ENCODE measurements around the gene TIMM44. TPM values are rescaled to one million over a fixed set of nuclear protein-coding genes. Genes with fewer than 3 reads are reported as not detected.

TIMM44 gene
- polyA plus RNA-seq, 3 donors = 9.5 to 33.2 (median 10.4) TPM

GRCh38 chr19:7916955-7917266, 26.6 kb downstream of the TIMM44 start:
- TF ChIP-seq CTCF (IDR thresholded peaks at IDR 0.05) = no peak
- H2AFZ ChIP-seq (ENCODE audit: insufficient read depth, low read depth, low read length, poor library complexity, severe bottlenecking) = peak overlapping the region; percentile 61
- H4K20me1 ChIP-seq (ENCODE audit: insufficient read depth, low read length) = peaks cover 19% of the 10 kb centered on the region
- H3K4me2 ChIP-seq (replicated peaks; ENCODE audit: extremely low read depth, low read length, poor library complexity, severe bottlenecking) = peak overlapping the region; percentile 74
- peaks cover 49% of the 10 kb centered on the region for H3K4me1 Mint-ChIP-seq
- H3K9me3 ChIP-seq (replicated peaks in 1 of 2; ENCODE audit: control insufficient read depth in 1 of 2, insufficient read depth in 1 of 2, low read length in 2 of 2) = peaks cover 0 to 19% of the 10 kb centered on the region in 2 donors
- H3K4me1 ChIP-seq (ENCODE audit: control insufficient read depth in 1 of 2, insufficient read depth in 2 of 2, low read length in 2 of 2) = peaks cover 36 to 59% of the 10 kb centered on the region in 2 donors
- peaks cover 48 to 62% (median 56%) of the 10 kb centered on the region in 3 donors for H3K27me3 Mint-ChIP-seq (ENCODE audit: low read depth in 3 of 3)
- peak overlapping the region; percentile 70 to 89 for H3K4me3 Mint-ChIP-seq
- H3K27ac Mint-ChIP-seq = no peak overlapping the region
- no peak overlapping the region for H3K27ac ChIP-seq (ENCODE audit: low read depth in 1 of 2, low read length in 2 of 2)
- peaks cover 11 to 13% of the 10 kb centered on the region in 2 donors for H3K36me3 ChIP-seq (replicated peaks in 1 of 2; ENCODE audit: control insufficient read depth in 1 of 2, insufficient read depth in 2 of 2, low read length in 2 of 2)
- DNase-seq = no peak
- H3K27me3 ChIP-seq (ENCODE audit: control insufficient read depth in 2 of 2, insufficient read depth in 2 of 2, low read length in 2 of 2) = peaks cover 26 to 47% of the 10 kb centered on the region in 2 donors
- H3K79me2 ChIP-seq (ENCODE audit: insufficient read depth, low read length) = no peaks in the 10 kb centered on the region
- WGBS (ENCODE audit: insufficient coverage) = 9% methylated on average over 11 of the region's 12 CpGs
- H3K4me3 ChIP-seq (replicated peaks in 1 of 3; ENCODE audit: low read depth in 2 of 3, low read length in 3 of 3) = peak overlapping the region in 1 of 3 experiments; percentile 63
- peaks cover 15 to 16% of the 10 kb centered on the region in 2 donors for H3K36me3 Mint-ChIP-seq
- H3K9me3 Mint-ChIP-seq = peaks cover 0 to 28% (median 15%) of the 10 kb centered on the region in 7 donors
- peak overlapping the region; percentile 21 for H3K9ac ChIP-seq (ENCODE audit: insufficient read depth, low read length, poor library complexity, severe bottlenecking)
- intact Hi-C loops (cut with micrococcal nuclease) = no loop called here

GRCh38 chr19:7916103-7916954, 27.1 kb downstream of the TIMM44 start:
- Mint-ChIP-seq H3K27ac (no peak overlapping the region), H3K9me3 (peaks cover 0 to 28% (median 15%) of the 10 kb centered on the region in 7 donors), H3K36me3 (peaks cover 16 to 20% of the 10 kb centered on the region in 2 donors), H3K27me3 (ENCODE audit: low read depth in 3 of 3) (peaks cover 48 to 65% (median 56%) of the 10 kb centered on the region in 3 donors), H3K4me1 (peaks cover 43% of the 10 kb centered on the region), H3K4me3 (peak overlapping the region; percentile 70 to 89)
- Histone ChIP-seq H3K27me3 (ENCODE audit: control insufficient read depth in 2 of 2, insufficient read depth in 2 of 2, low read length in 2 of 2) (peaks cover 26 to 47% of the 10 kb centered on the region in 2 donors), H3K27ac (ENCODE audit: low read depth in 1 of 2, low read length in 2 of 2) (no peak overlapping the region), H3K79me2 (ENCODE audit: insufficient read depth, low read length) (no peaks in the 10 kb centered on the region), H3K36me3 (replicated peaks in 1 of 2; ENCODE audit: control insufficient read depth in 1 of 2, insufficient read depth in 2 of 2, low read length in 2 of 2) (peaks cover 16 to 18% of the 10 kb centered on the region in 2 donors), H3K4me3 (replicated peaks in 1 of 3; ENCODE audit: low read depth in 2 of 3, low read length in 3 of 3) (peak overlapping the region in 2 of 3 experiments; percentile 1 to 63), H3K4me1 (ENCODE audit: control insufficient read depth in 1 of 2, insufficient read depth in 2 of 2, low read length in 2 of 2) (peaks cover 30 to 54% of the 10 kb centered on the region in 2 donors), H3K4me2 (replicated peaks; ENCODE audit: extremely low read depth, low read length, poor library complexity, severe bottlenecking) (peak overlapping the region; percentile 74), H4K20me1 (ENCODE audit: insufficient read depth, low read length) (peaks cover 23% of the 10 kb centered on the region), H3K9ac (ENCODE audit: insufficient read depth, low read length, poor library complexity, severe bottlenecking) (peak overlapping the region; percentile 21), H2AFZ (ENCODE audit: insufficient read depth, low read depth, low read length, poor library complexity, severe bottlenecking) (peak overlapping the region; percentile 61), H3K9me3 (replicated peaks in 1 of 2; ENCODE audit: control insufficient read depth in 1 of 2, insufficient read depth in 1 of 2, low read length in 2 of 2) (peaks cover 0 to 19% of the 10 kb centered on the region in 2 donors)
- DNase-seq = peak; percentile 17 to 57 (median 31)
- intact Hi-C loops (cut with micrococcal nuclease) = no loop called here
- WGBS (ENCODE audit: insufficient coverage) = under 1% methylated on average over 98 of the region's 104 CpGs
- TF ChIP-seq CTCF (IDR thresholded peaks at IDR 0.05) = no peak

All from CD14-positive monocyte (primary cell).